ENCODE results near the gene WWTR1.

WWTR1 gene

GRCh38 chr3:149654188-149654601 is 3.6 kb downstream of the WWTR1 start:
- DNase-seq: no peak

DNA sequence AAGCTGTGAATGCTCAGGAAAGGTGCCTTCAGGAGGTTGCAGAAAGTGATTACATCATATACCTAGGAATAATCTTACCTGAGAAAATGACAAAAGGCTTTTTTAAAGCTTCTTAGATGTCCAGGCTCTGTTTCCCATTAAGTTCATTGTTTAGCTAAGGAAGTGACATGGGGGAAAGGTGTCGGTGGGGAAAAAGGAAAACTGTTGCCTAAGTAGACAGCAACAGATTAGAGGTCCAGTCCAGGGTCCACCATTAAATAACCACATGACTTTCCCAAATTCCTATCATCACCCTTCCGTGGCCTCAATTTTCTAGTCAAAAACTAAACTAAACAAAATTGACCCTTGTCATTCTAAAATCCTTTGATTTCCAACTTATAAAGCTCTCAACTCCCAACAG is 4.3 kb downstream of the WWTR1 start:
- no peak for DNase-seq

DNA sequence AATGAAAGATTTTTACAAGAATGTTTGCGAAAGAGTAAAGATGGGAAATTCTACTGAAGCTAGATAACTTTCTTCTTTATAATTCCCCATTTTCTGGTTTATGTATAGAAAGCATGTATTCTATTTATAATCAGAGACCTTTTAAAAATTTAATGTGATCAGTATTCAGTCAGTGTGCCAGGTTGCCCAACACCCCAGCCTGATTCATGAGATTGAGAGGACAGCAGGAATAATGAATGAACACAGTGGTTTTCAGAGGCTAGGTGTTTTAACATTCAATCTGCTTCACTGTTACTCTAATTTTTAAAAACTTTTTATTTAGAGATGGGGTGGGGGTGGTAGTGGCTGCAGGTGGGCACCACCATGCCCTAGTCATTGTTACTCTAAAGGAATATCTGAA is 4.7 kb downstream of the WWTR1 start:
- DNase-seq: no peak

DNA sequence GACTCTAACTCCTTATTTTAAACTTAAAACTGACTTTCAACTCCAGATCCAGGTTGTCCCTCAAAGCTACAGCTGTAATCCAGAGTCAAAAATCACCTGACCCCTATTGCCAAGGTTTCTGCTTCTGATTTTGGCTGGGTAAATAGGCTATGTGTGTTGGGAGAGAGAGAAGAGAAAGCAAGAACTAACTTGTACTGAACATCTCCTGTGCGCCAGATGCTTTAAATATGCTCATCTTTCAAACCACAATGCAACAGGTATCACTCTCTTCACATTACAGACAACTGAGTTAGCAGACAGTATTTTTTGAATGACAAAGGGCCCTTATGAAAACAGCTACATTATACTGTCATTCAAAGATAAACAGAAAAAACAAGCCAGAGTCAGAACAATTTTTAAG is 7.0 kb downstream of the WWTR1 start:
- no peak for DNase-seq

DNA sequence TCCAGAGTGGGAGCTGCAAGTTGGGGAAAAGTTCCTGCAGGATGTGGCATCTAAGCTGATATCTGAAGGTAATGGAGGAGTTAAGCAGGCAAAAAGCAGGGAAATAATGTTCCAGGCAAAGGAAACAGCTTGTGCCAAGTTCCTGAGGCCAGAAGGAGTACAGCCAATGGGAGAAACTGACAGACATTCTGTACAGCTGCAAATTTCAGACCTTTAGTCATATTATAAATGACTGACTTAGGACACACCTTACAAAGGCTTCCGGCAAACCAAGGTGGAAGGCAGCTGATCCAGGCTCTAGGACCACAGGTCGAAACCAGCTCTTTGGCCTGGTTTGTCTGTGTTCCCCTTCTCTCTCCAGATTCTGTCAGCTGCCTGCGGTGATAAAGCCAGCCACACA is 9.3 kb downstream of the WWTR1 start:
- DNase-seq: no peak

DNA sequence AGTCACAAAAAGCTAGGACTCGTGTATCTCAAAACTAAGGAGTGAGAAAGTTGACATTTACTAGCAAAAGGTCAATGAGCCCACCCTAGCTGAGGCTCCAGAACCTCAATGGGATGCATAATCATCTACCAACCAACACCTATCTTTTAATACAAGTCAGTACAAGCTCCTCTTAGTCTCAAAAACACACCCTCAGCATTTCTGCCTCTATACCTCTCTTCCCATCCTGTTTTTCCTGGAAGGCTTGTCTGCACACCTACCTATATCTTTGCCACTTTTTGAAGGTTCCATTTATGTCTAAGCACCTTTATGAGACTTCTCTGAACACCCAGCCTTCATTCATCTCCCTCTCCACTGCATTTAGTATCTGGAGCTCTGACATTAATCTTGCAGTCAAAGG is 10.0 kb downstream of the WWTR1 start:
- DNase-seq: no peak

DNA sequence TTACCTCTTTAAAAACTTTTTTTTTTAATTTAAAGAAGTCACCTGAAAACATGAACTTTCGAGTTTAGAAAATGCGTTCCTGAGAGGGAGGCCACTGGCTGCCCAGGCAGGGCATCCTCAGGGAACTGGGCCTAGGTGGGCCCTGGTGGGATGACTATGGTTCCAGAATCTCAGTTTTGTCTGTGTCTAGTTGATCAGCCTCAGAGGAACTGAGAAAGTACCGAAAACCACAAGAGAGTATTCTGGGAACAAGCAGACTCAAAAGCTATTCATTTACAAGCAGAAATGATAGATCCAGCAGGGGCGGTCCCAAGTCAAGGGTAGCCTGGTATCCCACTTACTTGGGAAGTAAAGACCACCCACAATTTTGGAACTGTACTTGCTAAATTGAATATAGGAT is 10.5 kb downstream of the WWTR1 start:
- no peak for DNase-seq

- DNase-seq: no peak
Measured at GRCh38 chr3:149646181-149646766, 11.6 kb downstream of the WWTR1 start.

DNA sequence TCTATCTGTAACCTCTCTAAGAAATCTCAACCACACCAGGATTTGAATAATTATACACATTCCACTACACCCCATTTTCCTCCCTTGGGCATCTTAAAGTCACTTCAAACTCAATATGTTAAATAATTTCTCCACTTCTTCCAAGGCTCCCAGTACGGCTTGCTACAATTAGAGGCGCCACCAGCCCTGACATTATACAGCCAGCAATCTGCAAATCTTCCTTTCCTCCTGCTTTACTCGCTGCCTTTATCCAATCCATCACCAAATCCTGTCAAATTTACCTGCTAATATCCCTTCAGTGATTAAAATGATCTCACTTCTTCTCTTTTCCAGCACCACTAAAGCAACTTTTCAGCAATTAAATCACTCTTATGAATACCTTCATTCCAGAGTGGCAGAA is 13.9 kb downstream of the WWTR1 start:
- DNase-seq: no peak

- no peak for DNase-seq
Measured at GRCh38 chr3:149643482-149643798, 14.4 kb downstream of the WWTR1 start.

GRCh38 chr3:149640976-149641728 is 16.7 kb downstream of the WWTR1 start:
- no peak for DNase-seq

DNA sequence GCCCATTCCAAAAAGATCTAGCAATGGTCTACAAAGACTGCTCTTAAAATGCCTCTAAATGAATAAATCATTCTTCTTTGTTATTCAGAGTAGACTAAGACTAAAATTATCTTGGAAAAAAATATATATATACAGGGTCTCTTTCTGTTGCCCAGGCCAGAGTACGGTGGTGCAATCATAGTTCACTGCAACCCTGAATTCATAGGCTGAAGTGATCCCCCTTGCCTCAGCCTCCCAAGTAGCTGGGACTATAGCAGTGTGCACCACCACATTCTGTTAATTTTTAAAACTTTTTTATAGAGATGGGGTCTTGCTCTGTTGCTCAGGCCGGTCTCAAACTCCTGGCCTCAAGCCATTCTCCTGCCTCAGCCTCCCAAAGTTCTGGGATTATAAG is 18.7 kb downstream of the WWTR1 start:
- DNase-seq: no peak

- no peak for DNase-seq
Measured at GRCh38 chr3:149638228-149639092, 19.4 kb downstream of the WWTR1 start.

- no peak for DNase-seq
Measured at GRCh38 chr3:149635396-149635795, 22.4 kb downstream of the WWTR1 start.

DNA sequence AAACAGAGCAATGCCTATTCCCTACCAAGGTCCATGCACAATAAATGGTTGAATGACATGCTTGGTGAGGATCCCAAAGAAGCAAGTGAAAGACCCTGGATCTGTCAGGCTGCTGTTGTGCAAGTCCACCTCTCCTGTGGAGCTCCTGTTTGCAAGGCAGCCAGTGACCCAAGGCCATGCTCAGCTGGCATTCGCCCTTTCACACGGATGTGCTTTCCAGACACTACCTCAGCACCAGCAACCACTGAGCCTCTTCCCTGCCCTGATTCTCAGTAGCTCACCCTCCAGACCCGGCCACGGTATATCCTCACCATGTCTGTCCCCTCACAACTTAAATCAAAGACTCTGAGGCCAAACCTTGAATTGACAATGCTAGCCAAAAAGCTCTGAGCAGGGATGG is 23.3 kb downstream of the WWTR1 start:
- no peak for DNase-seq

GRCh38 chr3:149634072-149634471 is 23.8 kb downstream of the WWTR1 start:
- no peak for DNase-seq

GRCh38 chr3:149632225-149632624 is 25.6 kb downstream of the WWTR1 start:
- DNase-seq: no peak

GRCh38 chr3:149630806-149631205 is 27.0 kb downstream of the WWTR1 start:
- no peak for DNase-seq

DNA sequence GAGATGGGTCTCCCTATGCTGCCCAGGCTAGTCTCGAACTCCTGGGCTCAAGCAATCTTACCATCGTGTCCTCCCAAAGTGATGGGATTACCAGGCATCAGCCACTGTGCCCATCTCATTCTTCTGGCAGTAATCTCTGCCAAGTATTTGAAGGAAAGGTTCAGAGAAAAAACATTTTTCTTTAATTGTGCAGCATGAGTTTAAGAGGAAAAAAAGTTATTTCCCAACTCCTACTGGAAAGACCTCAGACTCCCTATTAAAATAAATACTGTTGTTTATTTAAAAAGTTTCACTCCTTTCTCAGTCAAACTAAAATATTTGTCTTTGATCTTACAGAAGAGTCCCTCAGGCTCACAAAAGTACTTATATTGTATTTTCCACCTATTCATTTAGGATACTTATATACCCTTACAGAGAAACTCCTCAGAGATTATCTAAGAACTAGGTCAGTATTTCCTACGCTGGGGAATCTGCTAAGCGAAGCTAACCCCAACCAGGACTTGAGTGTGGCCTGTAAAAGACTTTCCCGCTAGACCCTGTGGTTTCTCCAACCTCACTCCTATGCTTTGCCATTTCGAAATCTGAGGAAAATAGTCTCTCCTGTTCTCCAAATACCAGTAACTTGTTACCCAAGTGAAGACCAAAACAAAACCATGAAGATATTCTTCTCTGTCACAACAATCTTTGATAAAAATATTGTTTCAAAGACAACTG is 28.7 kb downstream of the WWTR1 start:
- no peak for DNase-seq

DNA sequence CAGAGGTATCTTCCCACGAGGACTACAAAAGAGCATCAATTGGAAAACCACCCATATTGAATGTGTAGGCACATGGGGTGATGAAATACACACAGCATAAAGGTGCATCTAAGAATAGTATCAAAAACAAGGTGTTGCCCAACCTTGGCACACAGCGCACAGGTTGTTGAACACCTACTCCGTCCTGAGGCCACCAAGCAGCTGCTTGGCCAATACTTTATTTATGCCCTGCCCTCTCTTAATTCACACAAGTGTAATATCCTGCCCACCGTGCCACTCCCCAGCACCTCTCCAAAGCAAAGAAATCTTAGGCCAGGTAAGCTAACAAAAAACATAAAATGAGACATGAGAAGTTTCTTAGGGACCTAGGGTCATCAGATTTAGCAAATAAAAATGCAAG is 31.2 kb downstream of the WWTR1 start:
- no peak for DNase-seq

DNA sequence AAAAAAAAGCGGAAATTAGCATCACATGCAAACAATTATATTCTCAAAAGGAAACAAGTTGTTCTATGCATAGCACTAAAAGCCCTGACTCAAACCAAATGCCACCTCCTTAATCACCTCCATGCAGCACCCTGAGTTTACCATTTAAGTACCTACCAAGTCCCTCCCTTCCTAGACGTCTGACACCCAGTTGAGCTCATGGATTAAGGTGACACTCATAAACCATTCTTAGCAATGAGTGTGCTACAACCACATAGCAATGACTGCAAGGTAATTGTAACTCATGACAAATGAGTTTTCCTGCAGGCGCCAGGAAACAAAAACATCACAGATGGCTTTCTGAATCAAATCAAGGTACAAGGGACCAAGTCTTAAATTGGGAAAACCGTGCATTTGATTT is 32.0 kb downstream of the WWTR1 start:
- no peak for DNase-seq

DNA sequence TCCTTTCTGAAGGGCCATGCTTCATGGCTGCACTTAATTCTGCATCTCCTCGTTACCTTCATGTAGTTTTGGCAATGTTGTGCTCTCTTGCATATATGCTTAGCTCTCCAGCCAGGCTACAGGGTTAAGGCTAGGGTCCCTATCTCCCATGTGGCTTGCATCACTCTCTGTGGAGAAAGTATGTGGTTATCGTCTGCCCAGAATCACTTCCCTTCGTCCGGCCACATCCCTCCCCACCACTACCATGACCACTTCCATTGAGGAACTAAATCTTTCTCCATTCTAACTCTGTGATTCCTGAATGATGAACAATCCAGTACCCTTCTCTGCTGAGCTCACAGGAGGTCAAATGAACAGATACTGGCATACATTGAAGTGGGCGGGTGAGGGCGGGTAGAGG is 34.0 kb downstream of the WWTR1 start:
- no peak for DNase-seq

DNA sequence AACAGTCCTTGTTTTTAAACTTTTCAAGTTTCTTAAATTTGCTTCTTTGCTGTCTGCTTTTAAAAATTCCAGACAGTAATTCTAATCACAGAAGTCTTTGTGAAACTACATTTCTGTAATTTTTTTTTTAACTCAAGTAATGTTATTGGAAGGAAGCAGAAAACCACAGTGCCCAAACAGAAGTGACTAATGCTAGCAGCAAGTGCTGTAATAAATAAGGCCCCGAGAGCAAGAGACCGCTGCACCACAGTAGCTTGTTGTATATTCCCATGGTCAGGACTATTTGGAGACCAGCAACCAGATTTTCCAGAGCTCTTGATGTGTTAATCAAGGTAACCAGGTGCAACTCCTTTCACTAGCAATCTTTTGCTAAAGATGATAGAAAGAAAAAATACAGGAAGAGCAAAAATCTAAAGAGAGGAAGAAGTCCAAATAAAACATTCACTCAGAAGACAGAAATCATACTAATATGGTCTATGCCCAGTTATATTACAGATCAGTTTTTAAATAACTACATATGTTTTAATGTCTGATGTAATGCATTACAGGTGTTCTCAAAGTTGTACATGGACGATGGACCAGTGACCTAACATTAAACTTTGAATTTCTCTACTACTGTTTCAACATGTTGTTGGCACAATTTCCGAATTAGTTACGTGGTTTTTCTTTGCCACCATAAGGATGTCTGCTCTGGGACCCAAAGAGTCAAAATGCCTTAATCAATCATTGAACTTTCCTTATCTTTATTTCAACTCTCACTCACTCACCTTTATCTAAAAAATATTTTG is 36.4 kb downstream of the WWTR1 start:
- no peak for DNase-seq

All from CD4-positive, alpha-beta T cell treated with Interleukin-6 for 4 hours (primary cell).